Hypothalamus (tissue), 51 donors: ENCODE results near the gene ZBTB47.

Source experiments
- DNase-seq, 51 donors: peaks; one replicate each; lab custom pipeline; 2025; lab: John Stamatoyannopoulos, UW

ZBTB47 gene

DNA sequence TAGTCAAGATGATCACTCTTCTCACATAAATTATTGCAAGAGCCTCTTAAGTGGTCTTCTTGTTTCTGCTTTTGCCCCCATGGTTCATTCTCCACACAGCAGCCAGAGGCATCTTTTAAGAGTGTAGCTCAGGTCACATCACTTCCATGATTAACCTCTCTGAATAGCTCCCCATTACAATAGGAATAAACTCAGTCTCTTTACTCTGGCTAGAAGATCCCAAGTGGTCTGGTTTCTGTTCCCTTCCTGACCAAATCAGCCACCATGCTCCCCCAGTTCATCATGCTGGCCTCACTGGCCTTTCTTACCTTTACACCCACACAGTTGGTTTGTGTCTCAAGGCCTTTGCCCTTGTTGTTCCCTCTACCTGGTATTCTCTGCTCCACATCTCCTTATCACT is 40.9 kb downstream of the ZBTB47 start:
- no peak for DNase-seq

DNA sequence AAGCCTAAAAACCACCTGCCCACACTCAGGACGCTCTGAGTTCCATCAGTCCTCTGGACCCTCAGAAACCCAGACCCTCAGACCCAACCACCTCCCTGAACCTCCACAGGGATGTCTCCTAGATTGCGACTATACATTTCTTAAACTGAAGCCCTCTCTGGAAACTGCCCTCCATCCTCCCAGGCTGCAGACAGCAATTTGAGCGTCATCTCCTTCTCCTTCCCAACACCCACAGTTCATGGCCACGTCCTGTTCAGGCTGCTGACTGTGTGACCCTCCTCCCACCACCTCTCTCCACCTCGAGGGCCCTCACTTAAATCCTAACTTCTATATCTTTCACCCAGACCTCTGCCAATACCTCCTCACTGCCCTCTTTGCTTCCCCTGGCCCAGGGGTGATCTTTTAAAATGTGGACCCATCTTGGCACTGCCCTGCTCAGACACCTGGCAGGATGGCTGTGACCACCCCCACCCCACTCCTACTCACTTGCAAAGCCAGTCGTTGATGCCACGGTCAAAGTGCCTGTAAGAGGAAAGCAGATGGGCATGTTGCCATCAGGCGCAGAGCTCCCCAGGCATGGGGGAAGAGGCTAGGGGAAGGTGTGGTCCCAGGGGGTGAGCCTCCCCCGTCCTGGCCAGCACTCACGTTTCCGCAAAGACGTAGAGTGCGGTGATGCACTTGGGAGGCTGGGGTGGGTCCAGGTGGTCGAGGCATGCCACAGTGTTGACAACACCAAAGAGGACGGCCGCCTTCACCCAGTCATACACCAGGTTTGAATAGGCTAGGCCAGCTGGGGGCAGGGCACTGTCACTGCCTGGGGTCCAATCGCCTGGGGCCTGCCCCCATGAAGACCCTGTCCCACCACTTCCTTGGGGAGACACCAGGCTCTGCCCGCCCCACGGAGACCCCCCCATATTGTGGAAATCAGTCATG is 43.1 kb downstream of the ZBTB47 start:
- no peak for DNase-seq

DNA sequence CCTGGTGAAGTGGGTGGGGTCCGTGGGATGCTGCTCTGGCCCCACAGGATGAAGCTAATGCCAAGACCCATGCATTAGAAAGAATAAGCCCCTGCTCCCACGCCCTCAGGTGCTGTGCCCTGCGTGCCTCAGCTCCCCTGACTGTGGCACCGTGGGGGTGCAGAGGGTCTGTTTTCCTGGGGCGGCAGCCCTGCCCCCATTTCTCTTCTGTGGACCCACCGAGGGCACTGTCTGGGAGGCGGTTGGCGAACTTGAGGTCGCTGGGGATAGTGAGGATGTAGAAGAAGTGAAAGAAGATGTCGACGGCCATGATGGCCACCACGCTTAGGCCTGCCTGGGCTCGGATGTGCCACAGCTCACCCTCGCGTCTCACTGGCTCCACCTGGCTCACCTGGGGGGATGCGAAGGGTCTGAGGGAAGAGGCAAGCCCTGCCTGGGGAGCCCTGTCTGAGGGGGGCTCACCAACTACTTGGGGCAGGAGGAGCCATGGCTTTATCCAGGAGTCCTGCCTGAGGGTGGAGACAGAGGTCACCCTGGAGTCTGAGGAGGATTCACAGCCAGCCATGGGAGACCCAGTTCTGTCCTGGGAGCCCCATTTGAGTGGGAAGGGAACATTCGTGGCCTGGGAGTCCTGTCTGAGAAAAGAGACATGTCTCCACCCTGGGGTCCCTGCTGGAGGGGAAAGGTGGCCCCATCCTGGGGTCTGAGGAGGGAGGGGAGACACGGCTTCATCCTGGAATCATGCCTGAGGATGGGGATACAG is 44.0 kb downstream of the ZBTB47 start:
- DNase-seq: no peak

DNA sequence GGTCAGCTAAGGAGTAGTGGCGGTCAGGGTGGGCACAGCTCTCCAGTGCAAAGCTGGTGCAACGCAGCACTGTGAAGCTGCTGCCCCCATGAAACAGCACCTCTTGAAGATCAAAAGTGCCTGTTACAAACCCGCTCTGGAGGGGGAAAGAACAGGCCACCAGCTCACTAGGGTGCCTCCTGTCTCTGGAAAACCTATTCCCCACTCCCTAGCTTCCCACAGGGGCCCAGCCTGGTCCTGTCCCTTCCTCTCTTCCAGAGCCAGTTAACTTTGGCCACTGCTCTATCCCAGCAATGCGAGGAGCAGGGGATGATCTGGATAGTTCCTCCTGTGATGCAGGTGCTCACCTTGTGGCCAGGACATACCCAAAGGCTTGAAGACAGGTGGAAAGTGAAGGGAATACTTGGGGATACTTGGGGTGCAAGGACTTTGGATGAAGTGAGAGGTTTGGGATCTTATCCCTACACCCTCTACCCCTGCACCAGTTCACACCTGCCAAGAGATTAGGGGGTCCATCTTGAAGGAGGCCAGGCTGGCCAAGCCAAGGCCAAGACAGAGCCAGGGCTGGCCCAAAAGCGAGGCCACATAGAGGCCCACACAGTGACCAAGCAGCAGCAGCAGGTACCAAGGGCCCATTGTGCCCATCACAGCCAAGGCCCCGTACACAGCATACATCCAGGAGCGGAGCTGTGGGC is 44.9 kb downstream of the ZBTB47 start:
- no peak for DNase-seq

DNA sequence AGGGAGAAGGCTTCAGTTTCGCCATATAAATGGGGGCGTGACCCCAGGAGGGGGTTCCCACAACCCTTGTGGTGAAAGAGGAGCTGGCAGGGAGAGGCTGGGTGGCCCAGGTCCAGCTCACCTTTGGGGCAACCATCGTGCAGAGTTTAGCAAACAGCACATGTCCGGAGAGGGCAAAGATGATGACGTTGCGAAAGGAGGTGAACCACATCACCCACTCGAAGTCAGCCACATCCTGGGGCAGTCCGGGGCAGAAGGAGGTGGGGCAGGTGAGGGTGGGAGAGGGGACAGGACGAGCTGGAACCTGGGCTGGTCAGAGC is 45.4 kb downstream of the ZBTB47 start:
- no peak for DNase-seq

DNA sequence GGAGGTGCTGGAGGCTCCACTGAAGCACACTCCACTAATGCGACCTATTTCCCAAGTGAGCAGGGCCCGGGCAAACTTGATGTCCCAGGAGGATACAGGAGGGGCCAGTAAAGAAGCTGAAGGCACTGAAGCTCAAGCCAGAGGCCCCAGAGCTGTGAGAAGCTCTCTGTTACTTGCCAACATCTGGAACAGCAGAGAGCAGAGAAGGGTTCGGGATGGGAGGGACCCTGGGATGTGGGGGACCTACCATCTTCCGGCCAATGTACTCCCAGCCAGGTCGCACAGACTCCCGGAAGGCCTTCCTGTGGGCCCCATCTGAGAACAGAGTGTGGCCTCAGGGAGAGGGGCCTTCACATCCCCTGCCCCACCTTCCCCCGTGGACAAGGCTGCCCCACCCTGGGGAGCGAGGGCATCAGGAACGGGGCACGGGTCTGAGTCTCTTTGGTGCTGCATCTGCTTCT is 46.0 kb downstream of the ZBTB47 start:
- DNase-seq: no peak

DNA sequence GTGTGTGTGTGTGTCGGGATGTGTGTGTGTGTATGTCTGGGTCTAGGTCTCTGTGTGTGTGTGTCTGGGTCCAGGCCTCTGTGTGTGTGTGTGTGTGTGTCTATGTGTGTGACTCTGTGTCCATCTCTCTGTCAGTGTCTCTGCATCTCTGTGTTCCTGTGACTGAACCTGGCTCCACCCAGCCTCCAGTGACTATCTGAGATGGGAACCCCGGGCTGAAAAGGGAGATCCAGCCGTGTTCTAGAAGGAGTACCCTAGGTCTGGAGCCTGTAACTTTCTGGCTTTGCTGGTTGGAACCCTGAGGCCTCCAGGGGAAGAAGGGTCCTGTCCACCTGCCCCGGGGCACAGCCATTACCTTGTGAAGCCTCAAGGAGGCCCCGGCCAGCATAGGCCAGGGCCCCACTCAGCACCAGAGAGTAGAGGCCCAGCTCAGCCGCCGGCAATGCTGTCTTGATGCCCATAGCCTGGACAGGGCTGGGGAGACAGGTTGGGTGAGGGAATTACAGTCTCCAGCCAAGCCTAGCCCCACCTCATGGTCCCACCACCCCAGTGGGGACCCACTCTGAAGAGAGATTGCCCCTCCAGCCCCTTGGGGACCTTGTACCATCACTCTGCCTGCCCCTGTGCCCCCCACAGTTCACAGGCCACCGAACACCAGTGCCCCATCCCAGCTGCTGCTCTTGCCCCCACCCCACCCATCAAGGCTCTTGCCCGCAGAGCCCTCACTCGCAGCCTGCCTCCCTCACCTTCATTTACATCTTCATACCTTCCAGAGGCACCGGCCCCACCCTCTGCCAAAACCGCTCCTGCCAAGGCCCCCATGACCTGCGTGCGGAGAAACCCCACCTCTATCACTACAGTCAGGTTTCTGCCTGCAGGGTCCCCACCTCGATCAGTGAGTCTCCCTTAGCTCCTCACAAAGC is 47.1 kb downstream of the ZBTB47 start:
- no peak for DNase-seq

DNA sequence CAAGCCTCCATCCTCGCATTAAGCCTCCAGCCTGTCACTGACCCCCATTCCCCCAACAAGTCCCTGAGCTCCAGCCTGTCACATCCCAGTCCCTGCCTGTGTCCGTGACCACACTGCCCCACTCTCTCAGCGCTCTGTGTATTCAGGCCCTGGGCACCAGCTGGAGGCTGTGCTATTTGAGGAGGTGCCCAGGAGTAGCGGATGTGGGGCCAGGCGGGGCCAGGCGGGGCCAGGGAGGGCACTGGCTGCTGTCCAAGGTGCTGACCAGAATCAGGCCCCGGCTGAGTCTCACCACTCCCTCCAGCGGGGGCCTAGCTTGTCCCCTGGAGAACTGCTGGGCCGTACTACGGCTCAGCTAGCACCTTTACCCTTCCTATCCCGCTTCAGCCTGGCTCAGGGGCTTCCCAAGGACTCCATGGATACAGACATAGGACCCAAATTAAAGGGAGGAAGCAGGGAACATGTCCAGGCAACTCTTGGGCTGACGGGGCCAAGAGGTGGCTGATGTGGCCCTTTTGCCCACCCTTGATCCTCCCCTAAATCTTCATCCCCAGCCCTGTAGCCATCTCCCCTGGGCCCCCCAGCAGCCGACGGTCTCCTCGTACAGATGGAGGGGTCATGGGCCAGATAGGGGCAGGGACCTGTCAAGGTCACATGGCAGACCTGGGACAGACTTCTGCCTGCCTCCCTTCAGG is 48.0 kb downstream of the ZBTB47 start:
- peak in 47 of 51 donors; percentile 16 to 90 (median 70) for DNase-seq

DNA sequence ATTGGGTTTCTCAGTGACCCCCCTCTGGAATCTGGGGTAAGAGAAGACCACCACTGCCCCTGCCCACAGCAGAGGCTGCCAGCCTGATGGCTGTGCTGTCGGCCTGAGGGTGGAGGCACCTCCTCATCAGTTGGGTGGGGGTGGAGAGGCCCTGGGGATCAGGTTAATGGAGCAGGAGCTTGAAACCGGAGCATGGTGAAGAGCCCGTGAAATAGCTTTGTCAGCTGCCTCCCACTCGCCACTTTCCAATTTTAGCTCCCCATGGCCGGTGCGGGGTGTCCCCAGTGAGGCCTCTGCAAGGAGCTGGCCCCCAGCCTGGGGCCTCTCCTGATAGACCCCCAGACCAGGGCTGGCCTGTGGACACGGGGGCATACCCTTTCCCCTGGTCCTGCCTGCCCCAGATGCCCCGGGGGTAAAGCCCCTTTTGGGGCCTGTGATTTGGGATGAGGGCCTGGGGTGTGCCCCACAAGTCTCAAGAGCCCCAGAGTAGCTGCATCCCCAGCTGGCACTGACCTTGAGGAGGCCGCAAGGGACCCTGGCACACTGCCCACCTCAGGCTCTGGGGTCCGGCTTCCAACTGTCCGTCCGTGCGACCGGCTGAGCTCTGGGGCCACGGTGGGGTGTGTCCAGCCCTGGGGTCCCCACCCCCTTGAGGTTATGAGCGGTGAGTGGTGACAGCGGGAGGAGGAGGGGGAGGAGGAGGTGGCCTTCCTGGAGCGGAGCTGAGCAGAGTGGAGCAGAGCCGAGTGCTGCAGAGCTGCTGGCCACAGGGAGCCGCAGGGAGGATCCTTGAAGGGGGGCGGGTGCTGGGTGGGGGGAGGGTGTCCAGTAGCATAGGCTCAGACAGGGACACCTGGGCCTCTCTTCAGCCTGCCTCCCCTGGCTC is 48.8 kb downstream of the ZBTB47 start, which contains the start of gene HHATL:
Gene HHATL, minus strand, starts transcription at position 733 of the 886 bp plus-strand sequence. CDS start 1,972 bp downstream, outside the sequence.
- peak in 37 of 51 donors; percentile 18 to 77 (median 51) for DNase-seq

DNA sequence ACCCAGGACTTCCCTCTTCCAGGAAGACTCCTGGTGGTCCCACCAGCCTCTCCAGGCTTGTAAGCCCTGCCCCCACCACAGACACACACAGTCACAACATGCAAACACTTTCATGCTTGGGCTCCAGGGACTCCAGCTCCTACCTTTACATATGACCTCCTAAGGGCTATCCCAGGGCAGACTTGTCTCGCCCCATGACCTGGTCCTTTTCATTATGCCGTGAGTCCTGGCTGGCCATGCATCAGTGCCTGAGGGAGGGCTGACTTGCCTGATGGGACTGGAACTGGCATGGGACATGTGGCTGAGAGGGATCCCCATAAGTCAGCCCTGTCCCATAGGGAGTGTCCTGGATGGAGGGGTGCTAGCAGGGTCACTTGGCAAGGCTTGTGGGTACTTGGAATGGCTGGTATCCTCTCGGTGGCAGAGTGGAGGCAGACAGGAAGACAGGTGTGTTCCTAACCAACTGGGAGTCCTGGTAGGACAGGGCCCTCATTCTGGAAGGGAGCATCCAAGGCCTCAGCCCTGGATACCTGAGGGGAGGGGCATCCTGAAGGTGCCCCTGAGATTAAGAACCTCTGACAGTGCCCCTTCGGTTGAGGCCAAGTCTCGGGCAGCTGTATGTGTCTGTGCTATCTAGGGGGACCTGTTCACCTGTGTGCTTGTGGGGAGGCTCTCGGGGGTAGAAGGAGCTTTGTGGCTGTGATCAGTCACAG is 49.6 kb downstream of the ZBTB47 start:
- DNase-seq: no peak

DNA sequence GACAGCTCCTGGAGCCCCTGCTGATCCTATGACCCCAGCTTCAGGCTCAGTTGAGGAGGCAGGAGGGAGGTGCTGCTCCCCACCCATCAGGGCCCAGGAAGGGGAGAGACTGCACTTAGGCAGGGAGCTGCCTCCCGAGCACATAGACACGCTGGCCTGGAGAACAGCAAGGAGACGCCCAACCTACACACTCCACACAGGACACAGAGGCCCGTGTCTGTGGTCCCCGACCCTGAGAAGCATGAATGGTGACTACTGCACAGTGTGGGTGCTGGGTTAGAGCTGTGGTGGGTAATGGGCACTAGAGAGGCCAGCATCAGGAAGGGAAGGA is 50.2 kb downstream of the ZBTB47 start:
- no peak for DNase-seq

DNA sequence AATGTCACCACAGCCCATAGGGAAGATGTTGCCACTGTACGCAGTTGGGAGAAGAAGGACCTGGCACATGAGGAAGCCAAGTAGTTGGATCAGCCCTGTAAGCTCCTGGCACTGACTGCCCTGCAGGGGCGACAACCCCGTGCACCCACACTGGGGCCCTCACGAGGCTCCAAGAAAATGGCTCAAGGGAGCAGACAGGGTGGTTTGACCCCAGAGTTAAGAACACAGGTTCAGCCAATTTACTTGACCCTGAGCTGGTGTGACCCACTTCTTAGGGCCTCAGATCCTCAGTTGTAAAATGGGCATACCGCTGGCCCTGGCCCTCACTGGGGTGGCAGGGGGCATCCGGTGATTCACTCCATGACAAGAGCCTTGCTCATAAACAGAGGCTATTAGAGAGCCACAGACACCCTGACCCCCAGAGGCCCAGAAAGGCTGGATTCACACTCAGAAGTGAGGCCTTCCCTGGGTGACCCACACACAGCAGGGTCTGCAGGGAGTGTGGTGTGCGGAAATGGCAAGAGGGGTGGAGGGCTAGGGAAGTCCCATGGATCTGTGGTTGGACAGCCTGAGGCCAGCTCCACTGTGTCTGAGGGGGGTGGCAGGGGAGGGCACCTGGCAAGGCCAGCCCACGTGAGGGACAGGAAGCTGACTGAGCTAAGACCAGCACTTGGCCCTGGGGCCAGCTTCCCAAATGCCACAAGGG is 50.8 kb downstream of the ZBTB47 start:
- DNase-seq: no peak

DNA sequence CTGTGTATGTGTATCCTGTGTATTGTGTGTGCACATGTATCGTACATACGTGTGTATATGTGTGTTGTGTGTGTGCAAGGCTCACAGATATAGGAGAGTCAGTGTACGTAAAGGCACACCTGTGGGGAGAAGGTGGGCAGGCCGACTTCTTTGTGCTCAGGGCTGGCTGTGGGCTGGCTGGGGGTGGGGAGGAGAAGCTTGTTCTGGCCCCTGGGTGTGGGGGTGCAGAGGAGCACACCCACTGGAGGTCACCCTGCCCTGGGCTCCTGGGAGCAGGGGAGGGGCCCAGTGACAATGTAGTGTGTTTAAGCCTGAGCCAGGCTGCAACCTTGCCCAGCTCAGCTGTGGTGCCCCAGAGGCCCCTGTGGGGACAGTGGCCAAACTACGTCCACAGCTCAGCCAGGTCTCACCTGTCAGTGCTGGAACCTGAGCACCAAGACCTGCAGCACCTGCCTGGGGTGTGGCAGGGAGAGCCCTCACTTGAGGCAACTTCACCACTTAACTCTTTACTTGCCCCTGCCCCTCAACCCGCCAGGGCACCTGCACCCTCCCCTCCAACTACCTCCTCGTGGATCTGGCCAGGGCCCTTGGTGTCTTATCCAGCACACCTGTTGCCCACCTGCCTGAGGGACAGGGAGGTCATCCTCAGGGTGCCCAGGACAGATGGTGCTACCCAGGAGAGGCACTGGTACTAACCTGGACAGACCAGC is 51.7 kb downstream of the ZBTB47 start:
- DNase-seq: no peak

DNA sequence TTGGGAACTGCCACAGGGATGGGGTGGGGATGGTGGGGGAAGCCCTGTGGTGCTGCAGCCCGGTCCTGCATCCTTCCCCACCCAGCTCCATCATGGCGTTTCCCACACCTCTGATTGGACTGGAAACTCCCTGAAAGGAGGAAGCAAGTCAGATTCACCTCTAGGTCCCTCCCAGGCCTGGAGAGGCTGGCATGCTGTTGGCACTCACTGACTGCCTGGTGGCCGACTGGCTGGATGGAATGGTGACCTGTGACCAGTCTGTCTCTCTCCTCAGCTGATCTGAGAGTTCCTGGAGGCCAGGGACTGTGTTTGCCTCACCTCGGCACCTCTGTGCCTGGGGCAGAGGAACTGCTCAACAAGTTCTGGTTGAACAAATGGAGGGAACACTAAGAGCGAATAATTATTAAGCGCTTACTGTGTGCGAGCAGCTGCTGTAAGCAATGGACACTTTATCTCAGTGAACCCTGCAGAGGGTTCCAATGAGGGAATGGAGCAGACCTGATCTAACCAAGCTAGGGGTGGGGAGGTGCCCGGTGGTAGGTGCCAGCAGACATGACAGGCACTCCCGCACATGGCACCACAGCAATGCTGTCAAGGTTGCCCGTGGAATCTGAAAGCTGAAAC is 52.6 kb downstream of the ZBTB47 start:
- DNase-seq: no peak

DNA sequence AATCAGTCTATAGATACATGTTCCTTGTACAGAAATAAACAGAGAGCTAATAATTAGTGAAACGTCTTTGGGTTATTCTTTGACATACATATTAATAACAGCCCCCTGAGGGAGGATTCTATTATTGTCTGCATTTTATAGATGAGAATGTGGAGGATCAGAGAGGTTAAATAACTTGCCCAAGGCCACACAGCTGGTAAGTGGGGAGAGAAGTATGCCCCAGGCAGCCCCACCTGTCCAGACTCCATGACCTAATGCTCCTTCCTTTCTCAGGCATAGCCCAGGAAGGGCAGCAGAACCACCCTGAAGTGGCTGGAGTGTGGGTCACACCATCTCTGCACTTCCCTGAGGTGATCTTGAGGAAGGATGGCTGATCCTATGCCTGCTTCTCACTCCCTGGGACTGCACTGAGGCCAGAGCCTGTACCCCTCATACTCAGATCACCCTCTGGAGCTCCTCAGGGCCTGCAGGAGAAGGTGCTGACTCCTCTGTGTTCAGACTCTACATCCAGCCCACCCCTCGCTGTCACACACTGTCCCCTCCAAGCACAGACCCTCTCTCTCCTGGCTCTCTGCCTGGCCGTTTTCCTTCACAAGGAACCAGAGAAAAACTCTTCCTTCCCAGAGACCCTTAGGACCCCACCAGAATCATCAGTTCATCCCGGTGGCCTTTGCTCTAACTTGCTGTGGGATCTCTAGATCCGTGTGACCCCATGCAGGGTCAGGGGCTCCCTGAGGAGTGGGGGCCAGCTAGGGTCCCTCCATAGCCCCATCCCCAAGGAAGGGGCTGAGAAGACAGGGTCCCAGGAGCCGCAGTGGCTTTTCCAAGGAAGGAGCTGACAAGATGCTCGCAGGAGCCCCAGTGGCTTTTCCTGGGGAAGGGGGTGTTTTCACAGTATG is 53.5 kb downstream of the ZBTB47 start:
- DNase-seq: no peak
